ENCODE results near the gene PPY.

- TF ChIP-seq GATA2 (IDR thresholded peaks at IDR 0.05; ENCODE audit: low read depth, low read length) (peak; percentile 89), GATA3 (IDR thresholded peaks at IDR 0.05; ENCODE audit: low read depth, low read length) (0 out of 2 replicates have a peak, but pooled peaks have one; percentile 14)
Observed at GRCh38 chr17:43983515-43984411, 41.5 kb upstream of the PPY start.

Data from SH-SY5Y (cell line).